ENCODE data around the gene ACSF3. TPM values are rescaled to one million over a fixed set of nuclear protein-coding genes. Genes with fewer than 3 reads are reported as not detected.
A peak's percentile ranks its signal among the peaks of the same experiment; 100 is the strongest.

ACSF3 gene
- total RNA-seq, 4 donors from 2014 or later: 26.1 to 55.1 (median 32.5) TPM

DNA sequence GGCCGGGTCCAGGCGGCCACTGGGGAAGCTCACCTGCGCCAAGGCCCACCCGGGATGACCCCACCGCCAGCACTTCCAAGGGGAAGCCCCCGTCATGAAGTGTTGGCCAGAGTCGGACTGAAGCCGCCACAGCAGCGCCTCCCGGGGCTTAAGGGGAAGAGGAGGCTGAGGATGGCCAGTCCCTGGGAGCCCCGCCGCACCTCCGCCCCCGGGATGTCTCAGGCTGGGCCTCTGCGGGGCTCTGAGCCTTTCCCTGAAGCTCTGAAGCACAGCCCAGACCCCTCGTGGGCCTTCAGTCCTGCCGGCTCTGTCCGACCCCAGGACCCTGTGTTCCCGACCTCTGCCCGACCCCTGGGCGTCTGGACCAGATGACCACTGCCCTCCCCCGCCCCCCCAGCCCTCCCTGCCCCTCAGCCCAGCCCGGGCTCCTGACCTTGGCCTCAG, 42.8 kb upstream of the ACSF3 start:
- H3K4me3 ChIP-seq: no peak overlapping the region
- H3K4me1 ChIP-seq: peaks cover 27% of the 10 kb centered on the region
- H3K27ac ChIP-seq: no peak overlapping the region
- TF ChIP-seq EP300 (IDR thresholded peaks at IDR 0.05) (no peak), POLR2A (IDR thresholded peaks at IDR 0.05) (no peak), POLR2AphosphoS5 (IDR thresholded peaks at IDR 0.05) (no peak)
- TF ChIP-seq, protein P1, sequence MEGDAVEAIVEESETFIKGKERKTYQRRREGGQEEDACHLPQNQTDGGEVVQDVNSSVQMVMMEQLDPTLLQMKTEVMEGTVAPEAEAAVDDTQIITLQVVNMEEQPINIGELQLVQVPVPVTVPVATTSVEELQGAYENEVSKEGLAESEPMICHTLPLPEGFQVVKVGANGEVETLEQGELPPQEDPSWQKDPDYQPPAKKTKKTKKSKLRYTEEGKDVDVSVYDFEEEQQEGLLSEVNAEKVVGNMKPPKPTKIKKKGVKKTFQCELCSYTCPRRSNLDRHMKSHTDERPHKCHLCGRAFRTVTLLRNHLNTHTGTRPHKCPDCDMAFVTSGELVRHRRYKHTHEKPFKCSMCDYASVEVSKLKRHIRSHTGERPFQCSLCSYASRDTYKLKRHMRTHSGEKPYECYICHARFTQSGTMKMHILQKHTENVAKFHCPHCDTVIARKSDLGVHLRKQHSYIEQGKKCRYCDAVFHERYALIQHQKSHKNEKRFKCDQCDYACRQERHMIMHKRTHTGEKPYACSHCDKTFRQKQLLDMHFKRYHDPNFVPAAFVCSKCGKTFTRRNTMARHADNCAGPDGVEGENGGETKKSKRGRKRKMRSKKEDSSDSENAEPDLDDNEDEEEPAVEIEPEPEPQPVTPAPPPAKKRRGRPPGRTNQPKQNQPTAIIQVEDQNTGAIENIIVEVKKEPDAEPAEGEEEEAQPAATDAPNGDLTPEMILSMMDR (IDR thresholded peaks at IDR 0.05): no peak
- H3K9me3 ChIP-seq: no peaks in the 10 kb centered on the region
- WGBS: 77% methylated on average over 8 of the region's 23 CpGs
- DNase-seq (ENCODE audit: low spot score in 2 of 2): no peak
- H3K36me3 ChIP-seq: no peaks in the 10 kb centered on the region
- H3K27me3 ChIP-seq: peaks cover 90% of the 10 kb centered on the region

DNA sequence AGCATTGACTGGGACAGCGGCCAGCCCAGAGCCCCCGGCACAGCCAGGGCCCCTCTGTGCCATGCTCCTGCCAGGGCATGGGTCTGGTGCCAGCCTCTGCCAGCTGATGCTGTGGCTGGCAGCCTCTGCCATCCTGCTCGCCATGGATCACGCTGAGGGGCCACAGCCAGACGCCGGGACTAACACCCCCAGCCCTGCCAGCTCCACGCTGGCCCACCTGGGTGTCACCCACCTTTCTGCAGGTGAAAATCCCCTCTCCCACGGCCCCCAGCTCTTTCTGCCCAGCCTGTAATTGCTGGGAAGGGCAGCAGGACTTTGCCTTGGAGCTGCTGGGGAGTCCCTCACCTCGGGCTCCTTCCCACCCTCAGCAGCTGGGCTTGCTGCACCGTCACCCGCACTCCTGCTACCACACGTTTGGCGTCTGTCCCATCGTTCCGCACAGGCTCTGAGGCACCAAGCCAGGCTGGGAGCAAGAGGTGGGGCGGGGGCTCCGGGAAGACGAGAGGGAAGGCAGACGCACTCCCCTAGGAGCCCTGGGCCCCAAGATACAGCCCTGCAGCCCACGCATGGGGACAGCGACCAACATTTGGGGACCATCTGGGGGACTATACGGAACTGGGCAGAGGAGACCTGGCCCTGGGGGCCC, 42.0 kb upstream of the ACSF3 start:
- Histone ChIP-seq H3K36me3 (no peaks in the 10 kb centered on the region), H3K27ac (no peak overlapping the region), H3K27me3 (peaks cover 92% of the 10 kb centered on the region), H3K9me3 (no peaks in the 10 kb centered on the region), H3K4me3 (peak overlapping the region; percentile 43), H3K4me1 (peaks cover 27% of the 10 kb centered on the region)
- no peak for TF ChIP-seq POLR2AphosphoS5 (IDR thresholded peaks at IDR 0.05)
- no peak for TF ChIP-seq EP300 (IDR thresholded peaks at IDR 0.05)
- TF ChIP-seq, protein P1 (IDR thresholded peaks at IDR 0.05): no peak
- no peak for TF ChIP-seq POLR2A (IDR thresholded peaks at IDR 0.05)
- WGBS: 19% methylated on average over 19 of the region's 22 CpGs
- DNase-seq (ENCODE audit: low spot score in 2 of 2): no peak

DNA sequence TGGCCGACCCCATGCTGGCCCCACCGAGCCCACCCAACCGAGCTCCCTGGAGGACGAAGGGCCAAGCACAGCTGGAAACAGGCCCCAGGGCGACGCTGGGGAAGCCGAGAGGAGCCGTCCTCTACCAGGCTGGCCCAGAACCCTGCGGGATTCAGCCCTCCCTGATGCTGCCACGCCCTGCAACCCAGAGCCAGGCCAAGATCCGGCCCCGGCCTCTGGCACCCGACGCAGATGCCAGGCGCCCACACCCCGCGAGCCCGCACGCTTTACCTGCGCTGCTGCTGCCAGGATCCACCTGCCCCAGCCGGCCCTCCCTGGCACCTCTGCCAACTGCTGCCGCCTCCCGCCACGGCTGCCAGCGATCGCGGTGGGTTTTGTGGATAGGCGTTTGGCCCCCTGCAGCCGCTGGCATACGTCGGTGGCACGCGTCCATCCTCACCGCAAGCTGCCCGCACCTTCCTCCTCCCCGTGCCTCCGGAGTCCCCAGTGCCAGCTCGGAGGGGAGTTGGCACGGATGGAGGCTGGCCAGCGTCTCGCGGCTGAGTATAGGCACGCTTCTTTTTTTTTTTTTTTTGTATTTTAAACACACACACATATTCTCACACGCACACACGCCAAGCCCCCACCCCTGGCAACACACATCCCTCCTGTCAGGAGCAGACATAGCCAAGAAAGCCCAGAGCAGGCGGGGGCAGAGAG, 41.3 kb upstream of the ACSF3 start:
- peaks cover 92% of the 10 kb centered on the region for H3K27me3 ChIP-seq
- H3K9me3 ChIP-seq: no peaks in the 10 kb centered on the region
- H3K36me3 ChIP-seq: no peaks in the 10 kb centered on the region
- H3K4me3 ChIP-seq: peak overlapping the region; percentile 43
- WGBS: 43% methylated on average over 29 of the region's 46 CpGs
- no peak overlapping the region for H3K27ac ChIP-seq
- TF ChIP-seq POLR2AphosphoS5 (IDR thresholded peaks at IDR 0.05) (no peak), POLR2A (IDR thresholded peaks at IDR 0.05) (no peak), EP300 (IDR thresholded peaks at IDR 0.05) (no peak)
- TF ChIP-seq, protein P1 (IDR thresholded peaks at IDR 0.05): no peak
- DNase-seq (ENCODE audit: low spot score in 2 of 2): no peak
- peaks cover 27% of the 10 kb centered on the region for H3K4me1 ChIP-seq

DNA sequence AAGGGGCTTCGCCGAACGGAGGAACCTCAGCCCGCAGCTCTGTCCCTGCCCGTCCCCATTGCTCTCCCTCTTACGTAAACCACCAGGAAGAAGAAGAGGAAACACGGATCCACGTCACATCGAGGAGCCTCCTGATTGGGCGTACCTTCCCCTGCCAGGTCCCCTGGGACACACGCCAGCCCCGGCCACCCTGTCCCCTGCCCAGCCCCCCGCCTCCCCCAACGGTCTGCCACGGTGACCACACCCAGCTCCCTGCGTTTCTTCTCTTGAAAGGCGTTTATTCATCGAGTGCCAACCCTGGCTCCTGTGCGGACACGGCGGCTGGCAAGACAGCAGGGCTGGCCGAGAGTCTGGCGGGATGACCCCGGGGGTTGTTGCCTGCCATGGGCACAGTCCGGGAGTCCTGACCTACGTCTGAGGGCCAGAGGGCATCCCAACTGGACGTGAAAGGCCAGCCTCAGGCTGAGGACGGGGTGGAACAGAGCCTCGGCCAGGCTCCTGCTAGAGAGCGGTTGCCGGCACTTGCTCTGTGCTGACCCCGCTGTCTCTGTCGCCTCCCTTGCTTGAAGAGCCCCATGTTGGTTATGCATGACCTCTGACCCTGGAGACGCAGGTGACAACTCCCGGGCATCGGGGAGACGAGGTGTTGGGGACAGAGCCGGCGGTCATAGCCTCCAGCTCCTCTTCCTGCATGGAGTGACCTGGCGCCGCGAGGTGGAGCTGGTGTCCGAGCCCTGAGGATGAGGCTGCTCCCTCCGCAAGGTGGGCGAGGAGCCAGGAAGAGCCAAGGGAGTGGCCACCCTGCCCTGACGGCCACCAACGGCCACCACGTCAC, 40.5 kb upstream of the ACSF3 start:
- Histone ChIP-seq H3K9me3 (no peaks in the 10 kb centered on the region), H3K4me1 (peaks cover 27% of the 10 kb centered on the region), H3K27me3 (peaks cover 92% of the 10 kb centered on the region), H3K27ac (no peak overlapping the region), H3K36me3 (no peaks in the 10 kb centered on the region), H3K4me3 (peak overlapping the region; percentile 43)
- 47% methylated on average over 16 of the region's 48 CpGs for WGBS
- TF ChIP-seq EP300 (IDR thresholded peaks at IDR 0.05): no peak
- TF ChIP-seq POLR2AphosphoS5 (IDR thresholded peaks at IDR 0.05): no peak
- TF ChIP-seq, protein P1 (IDR thresholded peaks at IDR 0.05): no peak
- TF ChIP-seq POLR2A (IDR thresholded peaks at IDR 0.05): no peak
- DNase-seq (ENCODE audit: low spot score in 2 of 2): no peak

- H3K27ac ChIP-seq: no peak overlapping the region
- no peak overlapping the region for H3K4me3 ChIP-seq
- H3K27me3 ChIP-seq: peaks cover 92% of the 10 kb centered on the region
- peaks cover 27% of the 10 kb centered on the region for H3K4me1 ChIP-seq
- WGBS: 85% methylated on average over 4 of the region's 16 CpGs
- TF ChIP-seq POLR2A (IDR thresholded peaks at IDR 0.05) (no peak), EP300 (IDR thresholded peaks at IDR 0.05) (no peak), POLR2AphosphoS5 (IDR thresholded peaks at IDR 0.05) (no peak)
- TF ChIP-seq, protein P1 (IDR thresholded peaks at IDR 0.05): no peak
- H3K9me3 ChIP-seq: no peaks in the 10 kb centered on the region
- H3K36me3 ChIP-seq: no peaks in the 10 kb centered on the region
- no peak for DNase-seq (ENCODE audit: low spot score in 2 of 2)
Measured at GRCh38 chr16:89053725-89054029, 40.0 kb upstream of the ACSF3 start.
